ENCODE data around the gene CYP2W1.
"Not testable (repeated sequence)": the region's sequence is repeated elsewhere in the genome, so short reads cannot be mapped to it uniquely, and the experiment has no call there.

CYP2W1 gene

GRCh38 chr7:999149-999879 lies 16.3 kb downstream of the CYP2W1 start:
- no peak for DNase-seq

- DNase-seq: no peak
Observed at GRCh38 chr7:999941-1000935, 17.3 kb downstream of the CYP2W1 start.

GRCh38 chr7:1001069-1001770 lies 18.2 kb downstream of the CYP2W1 start:
- not testable (repeated sequence) for DNase-seq

- DNase-seq: not testable (repeated sequence)
Observed at GRCh38 chr7:1002026-1002425, 19.0 kb downstream of the CYP2W1 start.

DNA sequence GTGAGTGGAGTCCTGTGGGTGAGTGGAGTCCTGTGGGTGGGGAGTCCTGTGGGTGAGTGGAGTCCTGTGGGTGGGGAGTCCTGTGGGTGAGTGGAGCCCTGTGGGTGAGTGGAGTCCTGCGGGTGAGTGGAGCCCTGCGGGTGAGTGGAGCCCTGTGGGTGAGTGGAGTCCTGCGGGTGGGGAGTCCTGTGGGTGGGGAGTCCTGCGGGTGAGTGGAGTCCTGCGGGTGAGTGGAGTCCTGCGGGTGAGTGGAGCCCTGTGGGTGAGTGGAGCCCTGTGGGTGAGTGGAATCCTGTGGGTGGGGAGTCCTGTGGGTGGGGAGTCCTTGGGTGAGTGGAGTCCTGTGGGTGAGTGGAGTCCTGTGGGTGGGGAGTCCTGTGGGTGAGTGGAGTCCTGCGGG lies 19.5 kb downstream of the CYP2W1 start:
- DNase-seq: not testable (repeated sequence)

GRCh38 chr7:1004018-1004852 lies 21.3 kb downstream of the CYP2W1 start:
- no peak for DNase-seq

GRCh38 chr7:1005303-1005702 lies 22.3 kb downstream of the CYP2W1 start:
- no peak for DNase-seq

DNA sequence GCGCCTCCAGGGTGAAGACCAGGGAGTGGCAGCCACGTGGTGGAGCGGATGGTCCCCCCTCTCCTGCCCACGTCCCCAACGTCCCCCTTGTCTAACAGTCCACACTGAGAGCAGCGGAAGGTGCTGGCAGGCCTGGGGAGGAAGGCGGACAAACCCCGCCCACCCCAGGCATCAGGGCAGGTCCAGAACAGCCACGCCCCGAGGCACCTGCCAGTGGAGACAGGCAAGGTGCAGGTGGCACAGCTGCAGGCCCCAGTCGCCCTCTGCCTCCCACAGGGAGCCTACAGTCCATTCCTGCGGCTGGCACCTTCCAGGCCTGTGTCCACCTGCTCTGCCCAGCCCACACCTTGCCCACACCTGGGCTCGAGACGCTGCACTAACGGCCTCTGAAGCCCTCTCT lies 24.9 kb downstream of the CYP2W1 start:
- no peak for DNase-seq

DNA sequence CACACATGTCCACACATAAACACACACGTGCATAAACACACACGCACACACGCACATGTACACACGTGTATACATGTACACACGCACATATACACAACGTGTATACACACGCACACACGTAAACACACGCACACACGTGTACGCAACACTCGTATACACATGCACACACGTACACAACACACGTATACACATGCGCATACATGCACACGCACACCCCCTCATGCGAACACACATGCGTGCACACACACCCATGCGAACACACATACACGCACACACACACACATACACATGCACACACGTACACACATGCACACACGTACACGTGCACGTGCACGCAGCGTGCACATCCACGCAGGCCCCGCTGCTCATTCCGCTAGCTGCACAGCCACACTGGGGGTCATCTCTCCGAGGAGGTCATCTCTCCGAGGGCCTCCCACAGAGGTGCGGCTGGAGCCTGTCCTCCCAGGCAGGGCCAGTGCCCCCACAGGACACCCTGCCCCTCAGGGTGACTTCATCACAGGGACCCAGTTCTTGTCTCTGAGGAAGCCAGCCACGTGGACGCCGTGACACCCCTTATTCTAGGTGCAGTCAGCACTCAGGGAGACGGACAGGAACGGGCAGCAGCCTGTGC lies 25.9 kb downstream of the CYP2W1 start:
- DNase-seq: no peak

- DNase-seq: no peak
Observed at GRCh38 chr7:1009747-1010146, 26.8 kb downstream of the CYP2W1 start.

DNA sequence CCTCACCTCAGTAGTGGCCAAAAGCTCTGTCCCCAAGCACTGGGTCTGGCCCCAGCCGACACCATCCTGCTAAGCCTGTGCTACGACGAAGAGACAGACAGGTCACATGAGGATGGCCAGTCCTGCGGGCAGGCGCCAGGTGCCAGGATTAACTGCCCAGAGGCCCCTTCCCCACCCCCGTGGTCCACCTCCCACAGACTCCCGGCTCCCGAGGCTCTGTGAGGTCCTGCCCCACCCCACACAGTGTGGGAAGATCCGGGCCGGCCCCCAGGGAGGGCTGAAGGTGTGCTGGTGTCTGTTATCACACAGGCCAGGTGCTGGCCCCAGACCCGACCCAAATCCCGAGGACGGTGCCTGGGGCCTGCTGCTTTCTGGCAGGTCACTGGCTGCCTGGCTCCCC lies 27.2 kb downstream of the CYP2W1 start:
- DNase-seq: no peak

DNA sequence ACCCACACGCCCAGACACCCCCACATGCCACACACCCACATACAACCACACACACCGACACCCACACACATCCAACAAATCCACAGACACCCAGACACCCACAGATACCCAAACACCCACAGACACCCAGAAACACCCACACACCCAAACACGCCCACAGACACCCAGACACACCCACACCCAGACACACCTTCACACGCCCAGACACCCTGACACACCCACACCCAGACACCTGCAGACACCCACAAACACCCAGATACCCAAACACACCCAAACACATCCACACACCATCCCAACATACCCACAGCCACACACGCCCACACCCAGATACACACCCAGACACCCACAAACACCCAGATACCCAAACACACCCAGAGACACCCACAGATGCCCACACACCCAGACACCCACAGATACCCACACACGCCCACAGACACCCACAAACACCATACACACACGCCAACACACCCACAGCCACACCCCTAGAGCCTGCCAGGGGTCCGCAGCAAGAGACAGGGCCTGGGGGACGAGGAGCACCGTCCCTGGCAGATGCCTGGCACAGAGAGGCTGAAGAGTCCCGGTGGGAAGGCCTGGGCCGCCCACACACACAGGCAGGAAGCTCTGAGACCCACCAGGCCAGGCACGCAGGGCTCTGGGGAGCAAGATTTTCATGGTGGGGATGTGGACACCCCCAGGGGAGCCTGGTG lies 28.5 kb downstream of the CYP2W1 start:
- DNase-seq: no peak

DNA sequence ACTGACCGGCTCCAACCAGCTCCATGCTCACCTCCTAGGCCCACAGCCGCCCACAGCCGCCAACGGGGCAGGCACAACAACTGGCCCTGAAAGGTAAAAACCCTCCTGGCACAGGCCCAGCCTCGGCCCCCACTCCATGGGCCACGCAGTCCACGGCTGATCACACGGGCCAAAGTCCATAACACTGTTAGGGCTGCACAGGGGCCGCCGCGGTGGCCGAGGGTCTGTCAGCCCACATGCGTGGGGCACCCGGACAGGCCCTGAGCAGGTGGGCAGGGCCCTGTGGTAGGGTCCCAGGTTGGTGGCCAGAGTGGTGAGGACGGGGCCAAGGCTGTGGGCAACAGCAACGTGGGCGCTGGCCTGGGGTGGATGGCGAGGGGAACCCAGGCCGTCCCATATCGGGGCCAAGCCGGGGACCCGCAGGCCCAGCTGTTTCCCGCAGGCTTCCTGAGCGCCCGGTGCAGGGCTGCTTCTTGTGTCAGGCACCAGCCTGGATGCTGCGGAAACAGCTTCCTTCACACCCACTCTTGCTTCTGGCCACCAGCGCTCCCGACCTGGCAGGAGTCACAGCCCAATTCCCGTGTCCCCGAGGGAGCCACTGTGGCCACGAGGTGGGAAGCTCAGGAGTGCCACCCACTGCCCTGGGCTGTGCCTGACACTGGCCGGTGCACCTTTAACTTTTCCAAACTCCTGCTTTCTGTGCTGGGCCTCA lies 29.2 kb downstream of the CYP2W1 start:
- DNase-seq: no peak

GRCh38 chr7:1012716-1013095 lies 29.7 kb downstream of the CYP2W1 start:
- no peak for DNase-seq

DNA sequence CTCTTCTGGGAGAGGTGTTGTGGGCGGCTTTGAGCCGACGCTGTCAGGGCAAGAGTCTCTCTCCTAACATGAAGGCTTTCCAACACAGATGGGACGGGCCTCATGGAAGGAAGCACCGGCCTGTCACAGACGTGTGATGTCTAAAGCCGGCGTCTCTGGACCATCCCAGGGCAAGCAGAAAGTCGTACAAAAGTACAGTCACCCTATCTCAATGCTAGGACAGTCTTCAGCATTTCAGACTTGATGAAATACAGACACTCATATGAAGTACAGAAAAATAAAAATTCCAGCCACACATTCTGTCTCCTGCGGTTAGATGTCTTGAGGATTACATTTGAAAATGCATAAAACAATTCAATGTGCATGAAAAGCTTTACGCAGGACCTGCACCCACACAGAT lies 30.6 kb downstream of the CYP2W1 start:
- DNase-seq: no peak

DNA sequence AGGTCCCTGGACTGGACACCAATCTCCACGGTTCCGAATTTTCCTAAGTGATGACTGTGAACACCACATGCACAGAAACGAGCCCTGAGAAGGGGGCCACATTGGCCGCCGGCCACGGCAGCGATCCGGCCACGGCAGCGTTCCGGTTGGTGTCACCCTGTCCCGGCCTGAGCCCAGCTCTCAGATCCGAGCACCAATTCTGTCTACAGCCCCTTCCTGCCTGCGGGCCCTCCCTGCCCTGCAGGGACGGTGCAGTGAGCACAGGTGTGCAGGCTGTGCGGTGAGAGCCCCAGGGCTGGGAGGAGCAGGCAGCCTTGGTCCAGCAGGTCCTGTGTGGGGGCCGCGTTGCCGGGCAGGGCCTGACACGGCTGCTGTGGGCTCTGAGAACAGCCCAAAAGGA lies 31.7 kb downstream of the CYP2W1 start:
- DNase-seq: no peak

GRCh38 chr7:1015196-1016121 lies 32.5 kb downstream of the CYP2W1 start:
- DNase-seq: no peak

- DNase-seq: no peak
Observed at GRCh38 chr7:1016577-1017531, 33.9 kb downstream of the CYP2W1 start.
